Measurements from ENCODE around the gene KBTBD4. TPM values are rescaled to one million over a fixed set of nuclear protein-coding genes. Genes with fewer than 3 reads are reported as not detected.
"Not testable (repeated sequence)": the region's sequence is repeated elsewhere in the genome, so short reads cannot be mapped to it uniquely, and the experiment has no call there.

KBTBD4 gene
- total RNA-seq, 1 donor from 2014 or later = 17.2 TPM

- intact Hi-C loops (cut with micrococcal nuclease) = no loop called here
Measured at GRCh38 chr11:47529951-47530350, 48.8 kb downstream of the KBTBD4 start.

- intact Hi-C loops (cut with micrococcal nuclease) = no loop called here
Measured at GRCh38 chr11:47527186-47527585, 51.6 kb downstream of the KBTBD4 start.

- intact Hi-C loops (cut with micrococcal nuclease) = not testable (repeated sequence)
Measured at GRCh38 chr11:47526032-47526431, 52.7 kb downstream of the KBTBD4 start.

GRCh38 chr11:47524291-47524874 is 54.4 kb downstream of the KBTBD4 start:
- intact Hi-C loops (cut with micrococcal nuclease) = no loop called here

- intact Hi-C loops (cut with micrococcal nuclease) = no loop called here
Measured at GRCh38 chr11:47523490-47524225, 55.1 kb downstream of the KBTBD4 start.

Other genes with a start within 250 kb of the KBTBD4 start
- not detected in 2 replicates for gene MYBPC3, start 226.3 kb downstream of the KBTBD4 start, total RNA-seq
- not detected in 2 replicates for gene SPI1, start 200.4 kb downstream of the KBTBD4 start, total RNA-seq
- 20.2 and 20.6 TPM in 2 replicates for gene SLC39A13, start 170.4 kb downstream of the KBTBD4 start, total RNA-seq
- gene PSMC3, start 152.5 kb downstream of the KBTBD4 start, total RNA-seq = 176 and 181 TPM in 2 replicates
- gene RAPSN, start 129.8 kb downstream of the KBTBD4 start, total RNA-seq = 0.93 and 1.1 TPM in 2 replicates
- 115 and 123 TPM in 2 replicates for gene CELF1, start 25.8 kb downstream of the KBTBD4 start, total RNA-seq
- 34.2 and 38.4 TPM in 2 replicates for gene PTPMT1, start 13.4 kb downstream of the KBTBD4 start, total RNA-seq
- 111 and 127 TPM in 2 replicates for gene NDUFS3, start 104 bp upstream of the KBTBD4 start, total RNA-seq
- gene FAM180B, start 7.7 kb upstream of the KBTBD4 start, total RNA-seq = 0.18 and 0.20 TPM in 2 replicates
- gene C1QTNF4, start 15.4 kb upstream of the KBTBD4 start, total RNA-seq = 0.30 and 0.52 TPM in 2 replicates
- 103 and 104 TPM in 2 replicates for gene MTCH2, start 63.6 kb upstream of the KBTBD4 start, total RNA-seq
- 5.1 and 5.2 TPM in 2 replicates for gene AGBL2, start 136.4 kb upstream of the KBTBD4 start, total RNA-seq
- gene FNBP4, start 188.4 kb upstream of the KBTBD4 start, total RNA-seq = 143 and 146 TPM in 2 replicates